MM.1S (cell line): Measurements from ENCODE around the gene CLEC16A.

Experiments
- EZH2 ChIP-seq: fragments of 300-600 bp; sonication (generic); optimal IDR thresholded peaks from 2 replicates; pipeline ENCODE3; 2017; ENCODE audit warnings: low read depth, mild to moderate bottlenecking, antibody characterized with exemption, low read length, mixed read lengths
- EZH2phosphoT487 ChIP-seq: fragments of 300-600 bp; sonication (generic); IDR thresholded peaks from 2 replicates; pipeline ENCODE4 v1.6.1; 2018; ENCODE audit warnings: antibody characterized with exemption, low read length

DNA sequence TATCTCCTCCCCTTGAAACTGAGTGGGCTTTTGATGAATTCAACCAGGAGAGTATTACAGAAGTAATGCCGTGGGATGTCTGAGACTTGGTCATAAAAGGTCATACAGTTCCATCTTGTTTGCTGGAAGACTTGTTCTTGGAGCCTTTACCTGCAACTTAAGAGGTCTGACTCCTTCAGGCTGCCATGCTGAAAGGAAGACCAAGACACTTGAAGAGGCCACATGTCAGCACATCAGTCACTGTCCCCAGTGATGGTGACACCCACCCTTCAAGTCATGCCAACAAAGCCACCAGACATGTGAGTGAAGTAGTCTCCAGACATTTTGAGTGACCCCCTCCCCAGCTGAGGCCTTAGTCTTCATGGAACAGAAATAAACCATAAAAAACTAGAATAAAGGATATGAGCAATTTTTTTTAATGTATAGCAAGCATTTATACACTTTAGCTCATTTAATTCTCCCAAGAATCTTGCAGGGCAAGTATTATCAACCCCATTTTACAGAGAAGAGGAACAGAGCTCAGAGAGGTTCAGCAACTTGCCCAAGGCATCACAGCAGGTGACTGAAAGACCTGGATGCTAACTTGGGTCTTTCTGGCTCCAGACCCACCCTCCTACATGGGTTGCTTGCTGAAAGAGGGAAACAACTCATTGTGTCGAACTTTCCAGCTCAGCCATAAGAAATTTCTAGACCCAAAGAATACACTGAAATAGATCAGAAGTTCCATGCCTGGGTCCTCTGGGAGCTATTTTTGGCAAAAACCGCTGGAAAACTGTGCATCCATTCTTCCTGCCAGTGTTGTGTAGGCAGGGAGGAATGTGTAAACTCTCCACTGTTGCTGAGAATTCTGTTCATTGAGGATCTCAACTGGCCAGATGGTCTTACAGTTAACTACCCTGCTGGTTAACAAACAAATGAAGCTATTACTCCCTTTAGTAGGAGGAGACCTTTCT, 273.6 kb downstream of the CLEC16A start:
- TF ChIP-seq EZH2phosphoT487 (no peak), EZH2 (no peak)
